Measurements from ENCODE around the gene AMBP. TPM values are rescaled to one million over a fixed set of nuclear protein-coding genes. Genes with fewer than 3 reads are reported as not detected.
A peak's percentile ranks its signal among the peaks of the same experiment; 100 is the strongest.

Gene AMBP
- total RNA-seq, 1 donor from 2014 or later: not detected

DNA sequence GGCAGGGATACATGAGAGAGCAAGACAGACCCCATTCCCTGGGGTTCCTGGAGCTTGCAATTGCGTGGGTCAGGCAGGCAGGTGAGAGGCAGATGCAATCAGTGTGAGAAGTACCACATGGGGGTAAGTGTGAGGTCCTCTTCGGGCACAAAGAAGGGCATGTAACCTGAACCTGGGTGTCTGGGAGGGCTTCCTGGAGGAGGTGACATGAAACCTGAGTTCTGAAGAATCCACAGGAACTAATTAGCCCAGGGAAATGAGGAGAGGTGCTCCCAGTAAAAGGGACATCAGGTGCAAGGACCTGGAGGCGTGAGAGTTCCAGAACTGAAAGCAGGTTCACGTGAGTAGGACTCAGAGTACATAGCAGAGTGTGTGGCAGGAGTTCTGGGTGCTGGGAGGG is 2.5 kb downstream of the AMBP start:
- H3K4me3 Mint-ChIP-seq (ENCODE audit: unreplicated experiment): no peak overlapping the region
- peaks cover 1% of the 10 kb centered on the region for H3K36me3 Mint-ChIP-seq (ENCODE audit: low read depth)

DNA sequence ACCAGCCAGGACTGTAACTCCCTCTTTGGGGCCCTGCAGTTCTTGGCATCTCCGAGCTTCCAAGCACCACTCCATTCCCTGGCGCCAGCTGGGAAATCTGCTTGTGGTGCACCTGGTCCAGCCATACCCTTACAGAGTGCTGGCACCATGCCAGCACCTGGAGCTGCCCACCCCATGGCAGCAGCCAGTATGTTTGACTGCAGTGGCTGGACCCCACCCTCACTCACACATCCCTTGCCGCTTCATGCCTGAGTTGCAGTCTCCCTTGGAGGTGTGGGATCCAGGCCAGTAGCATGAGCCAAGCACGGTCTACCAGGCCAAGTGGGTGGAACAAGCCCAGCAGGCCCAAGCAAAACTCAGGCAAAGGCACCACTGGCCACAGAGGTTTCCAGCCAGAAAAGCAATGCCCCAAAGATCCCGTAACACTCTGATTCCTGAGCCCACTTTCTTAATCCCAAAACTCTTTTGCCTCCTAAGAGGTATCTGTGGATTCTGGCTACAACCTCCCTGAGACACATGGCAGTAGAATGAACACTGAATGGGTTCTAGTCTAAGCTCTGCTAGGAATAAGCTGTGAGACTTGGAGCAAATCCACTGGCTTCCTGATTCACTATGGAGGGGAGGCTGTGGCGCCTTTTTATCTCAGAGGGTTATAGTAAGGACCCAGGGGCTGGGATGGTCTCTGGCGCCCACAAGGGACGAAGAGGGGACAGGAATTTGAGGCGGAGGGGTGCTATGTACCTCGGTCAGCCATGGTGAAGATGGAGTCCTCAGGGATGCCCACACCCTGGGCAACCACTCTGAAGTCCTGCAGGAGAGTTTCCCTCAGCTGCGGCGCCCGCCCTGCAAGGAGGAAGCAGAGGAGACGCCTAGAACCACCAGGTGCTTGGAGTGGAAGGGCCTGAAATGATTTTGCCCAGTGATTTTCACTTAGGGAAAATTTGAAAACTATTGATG is 5.6 kb downstream of the AMBP start:
- Mint-ChIP-seq H3K9me3 (ENCODE audit: low read depth) (no peaks in the 10 kb centered on the region), H3K4me1 (ENCODE audit: low read depth) (no peaks in the 10 kb centered on the region), H3K27ac (ENCODE audit: unreplicated experiment) (no peak overlapping the region), H3K4me3 (ENCODE audit: unreplicated experiment) (no peak overlapping the region), H3K27me3 (ENCODE audit: low read depth) (peaks cover 37% of the 10 kb centered on the region), H3K36me3 (ENCODE audit: low read depth) (no peaks in the 10 kb centered on the region)
- peak; percentile 84 for DNase-seq (ENCODE audit: low spot score)
- TF ChIP-seq, protein P1, sequence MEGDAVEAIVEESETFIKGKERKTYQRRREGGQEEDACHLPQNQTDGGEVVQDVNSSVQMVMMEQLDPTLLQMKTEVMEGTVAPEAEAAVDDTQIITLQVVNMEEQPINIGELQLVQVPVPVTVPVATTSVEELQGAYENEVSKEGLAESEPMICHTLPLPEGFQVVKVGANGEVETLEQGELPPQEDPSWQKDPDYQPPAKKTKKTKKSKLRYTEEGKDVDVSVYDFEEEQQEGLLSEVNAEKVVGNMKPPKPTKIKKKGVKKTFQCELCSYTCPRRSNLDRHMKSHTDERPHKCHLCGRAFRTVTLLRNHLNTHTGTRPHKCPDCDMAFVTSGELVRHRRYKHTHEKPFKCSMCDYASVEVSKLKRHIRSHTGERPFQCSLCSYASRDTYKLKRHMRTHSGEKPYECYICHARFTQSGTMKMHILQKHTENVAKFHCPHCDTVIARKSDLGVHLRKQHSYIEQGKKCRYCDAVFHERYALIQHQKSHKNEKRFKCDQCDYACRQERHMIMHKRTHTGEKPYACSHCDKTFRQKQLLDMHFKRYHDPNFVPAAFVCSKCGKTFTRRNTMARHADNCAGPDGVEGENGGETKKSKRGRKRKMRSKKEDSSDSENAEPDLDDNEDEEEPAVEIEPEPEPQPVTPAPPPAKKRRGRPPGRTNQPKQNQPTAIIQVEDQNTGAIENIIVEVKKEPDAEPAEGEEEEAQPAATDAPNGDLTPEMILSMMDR (IDR thresholded peaks at IDR 0.05): no peak

More for the DNA sequence above, 2.5 kb downstream of the AMBP start:
- Mint-ChIP-seq H3K27ac (ENCODE audit: unreplicated experiment) (no peak overlapping the region), H3K4me1 (ENCODE audit: low read depth) (no peaks in the 10 kb centered on the region), H3K9me3 (ENCODE audit: low read depth) (no peaks in the 10 kb centered on the region), H3K27me3 (ENCODE audit: low read depth) (peaks cover 41% of the 10 kb centered on the region)
- peak; percentile 47 for DNase-seq (ENCODE audit: low spot score)
- TF ChIP-seq, protein P1 (IDR thresholded peaks at IDR 0.05): no peak

DNA sequence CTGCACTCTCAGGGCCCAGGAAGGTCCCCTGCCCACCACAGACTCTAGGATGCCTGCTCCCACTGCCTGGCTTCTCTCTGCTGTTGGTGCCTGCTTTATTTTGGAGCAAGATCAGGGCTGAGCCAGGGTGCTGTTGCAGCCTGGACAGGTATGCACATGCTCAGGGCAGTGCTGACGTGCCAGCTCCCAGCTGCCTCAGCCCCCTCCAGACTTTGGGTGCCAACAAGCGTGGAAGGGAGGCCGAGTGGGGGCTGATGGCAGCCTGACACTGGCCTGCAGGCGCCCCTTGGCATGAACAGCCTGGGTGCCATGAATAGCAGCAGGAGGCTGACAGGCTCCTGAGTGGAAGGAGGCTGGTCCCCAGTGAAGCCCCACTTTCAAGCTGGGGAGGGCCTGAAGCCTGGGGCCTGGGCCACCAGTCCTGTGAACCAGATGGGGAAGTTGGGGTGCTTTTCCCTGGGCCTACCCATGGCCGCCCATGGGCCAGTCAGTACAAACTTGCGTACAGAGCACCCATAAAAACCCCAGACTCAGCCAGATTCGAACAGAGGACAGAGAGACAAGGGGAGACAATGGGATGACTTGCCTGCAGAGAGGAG is 6.8 kb downstream of the AMBP start:
- Mint-ChIP-seq H3K4me3 (ENCODE audit: unreplicated experiment) (no peak overlapping the region), H3K36me3 (ENCODE audit: low read depth) (no peaks in the 10 kb centered on the region), H3K27ac (ENCODE audit: unreplicated experiment) (no peak overlapping the region), H3K4me1 (ENCODE audit: low read depth) (no peaks in the 10 kb centered on the region), H3K27me3 (ENCODE audit: low read depth) (peaks cover 27% of the 10 kb centered on the region), H3K9me3 (ENCODE audit: low read depth) (no peaks in the 10 kb centered on the region)
- TF ChIP-seq, protein P1 (IDR thresholded peaks at IDR 0.05): no peak
- DNase-seq (ENCODE audit: low spot score): peak; percentile 69

DNA sequence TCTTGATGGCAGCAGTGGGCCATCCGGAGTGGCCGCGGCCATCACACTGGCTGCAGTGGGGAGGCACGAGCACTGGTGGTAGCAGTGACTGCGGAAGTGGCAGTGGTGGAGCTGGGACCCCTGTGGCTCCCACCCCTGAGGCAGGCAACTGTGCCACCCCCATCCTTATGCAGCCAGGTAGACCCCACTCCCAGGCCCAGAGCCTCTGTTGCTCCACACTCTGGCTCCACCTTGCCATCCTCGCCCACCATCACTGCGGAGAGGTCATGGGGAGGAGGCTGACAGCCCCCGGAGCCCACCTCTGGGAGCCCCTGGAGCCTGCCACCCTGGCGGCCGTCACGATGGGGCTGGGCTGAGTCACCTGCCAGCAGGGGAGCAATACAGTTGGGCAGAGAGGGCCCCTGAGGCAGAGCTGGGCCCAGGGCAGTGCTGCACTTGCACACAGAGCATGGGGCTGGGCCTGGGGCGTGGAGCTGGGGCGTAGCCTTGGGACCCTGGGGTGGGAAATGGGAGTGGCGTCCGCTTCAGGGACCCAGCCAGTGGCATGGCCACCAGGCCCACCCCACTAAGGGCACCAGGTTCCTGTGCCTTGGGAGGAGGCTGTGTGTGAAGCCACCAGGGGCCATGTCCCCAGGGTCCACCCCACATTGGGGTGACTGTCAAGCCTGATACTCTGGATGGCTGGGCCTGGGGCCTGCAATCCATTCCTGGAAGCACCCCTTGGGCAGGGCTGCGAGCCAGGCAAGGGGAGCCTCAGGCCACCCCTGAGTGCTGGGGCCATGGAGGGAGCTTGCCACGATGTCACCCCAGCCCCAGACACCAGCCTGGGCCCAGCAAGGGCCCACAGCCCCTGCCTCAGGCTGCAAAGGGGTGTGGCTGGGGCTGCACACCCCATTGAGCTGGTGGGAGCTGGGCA is 7.7 kb downstream of the AMBP start:
- peak; percentile 78 for DNase-seq (ENCODE audit: low spot score)
- Mint-ChIP-seq H3K9me3 (ENCODE audit: low read depth) (no peaks in the 10 kb centered on the region), H3K27ac (ENCODE audit: unreplicated experiment) (no peak overlapping the region), H3K27me3 (ENCODE audit: low read depth) (peaks cover 19% of the 10 kb centered on the region), H3K36me3 (ENCODE audit: low read depth) (no peaks in the 10 kb centered on the region), H3K4me1 (ENCODE audit: low read depth) (no peaks in the 10 kb centered on the region), H3K4me3 (ENCODE audit: unreplicated experiment) (no peak overlapping the region)
- TF ChIP-seq, protein P1 (IDR thresholded peaks at IDR 0.05): no peak
